ENCODE measurements around the gene MGAT4B. TPM values are rescaled to one million over a fixed set of nuclear protein-coding genes. Genes with fewer than 3 reads are reported as not detected.

MGAT4B gene
- total RNA-seq, 1 experiment from 2014 or later = 337 TPM

DNA sequence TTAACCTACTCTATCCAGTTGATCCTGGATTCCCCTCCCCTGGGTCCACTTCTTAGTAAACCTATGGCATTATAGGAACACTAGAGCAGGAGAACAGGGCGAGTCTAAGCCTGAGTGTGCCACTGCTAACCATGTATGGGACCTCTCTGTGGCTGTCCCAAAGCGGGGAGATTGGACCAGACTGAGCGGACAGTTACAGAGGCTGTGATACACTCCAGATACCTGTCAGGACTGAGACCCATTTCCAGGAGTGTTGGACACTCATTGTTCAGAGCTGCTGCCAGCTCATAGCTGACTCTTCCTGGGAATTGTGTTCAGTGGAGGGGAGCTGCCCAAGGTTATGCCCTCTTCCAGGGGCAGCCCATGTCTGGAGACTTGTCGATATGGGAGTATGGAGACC is 24.8 kb downstream of the MGAT4B start:
- no TSS peak for BruUV-seq (replicated peaks)
- no peaks in the 10 kb centered on the region for H3K9me2 ChIP-seq (ENCODE audit: insufficient read depth)
- CTCF ChIA-PET = no interaction called here

DNA sequence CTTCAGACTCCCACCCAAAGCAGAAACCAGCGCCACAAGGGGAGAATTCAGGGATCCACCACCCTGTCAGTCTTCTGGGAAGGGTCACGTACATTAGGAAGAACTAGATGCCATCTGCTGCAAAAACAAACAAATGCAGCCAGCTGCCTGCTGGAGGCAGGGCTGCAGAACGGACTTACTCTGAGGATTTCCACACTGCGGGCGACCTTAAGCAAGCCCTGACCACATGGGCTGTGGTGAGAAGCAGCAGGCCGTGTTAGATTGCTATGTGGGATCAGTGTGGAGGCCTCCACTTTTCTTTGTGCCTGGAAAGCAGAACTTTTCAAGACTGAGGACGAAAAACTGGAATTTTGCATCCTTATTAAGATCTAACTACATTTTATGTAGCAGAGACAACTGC is 26.3 kb downstream of the MGAT4B start:
- H3K9me3 ChIP-seq (ENCODE audit: insufficient read depth, low read depth) = no peaks in the 10 kb centered on the region
- no peaks in the 10 kb centered on the region for H4K20me1 ChIP-seq (ENCODE audit: insufficient read depth)
- H3K4me3 ChIP-seq = no peak overlapping the region
- H3K4me2 ChIP-seq = no peak overlapping the region
- H2AFZ ChIP-seq = no peak overlapping the region
- H3K9me2 ChIP-seq (ENCODE audit: insufficient read depth) = no peaks in the 10 kb centered on the region
- H3K4me1 ChIP-seq (replicated peaks; ENCODE audit: insufficient read depth) = no peaks in the 10 kb centered on the region
- TF ChIP-seq, protein P1, sequence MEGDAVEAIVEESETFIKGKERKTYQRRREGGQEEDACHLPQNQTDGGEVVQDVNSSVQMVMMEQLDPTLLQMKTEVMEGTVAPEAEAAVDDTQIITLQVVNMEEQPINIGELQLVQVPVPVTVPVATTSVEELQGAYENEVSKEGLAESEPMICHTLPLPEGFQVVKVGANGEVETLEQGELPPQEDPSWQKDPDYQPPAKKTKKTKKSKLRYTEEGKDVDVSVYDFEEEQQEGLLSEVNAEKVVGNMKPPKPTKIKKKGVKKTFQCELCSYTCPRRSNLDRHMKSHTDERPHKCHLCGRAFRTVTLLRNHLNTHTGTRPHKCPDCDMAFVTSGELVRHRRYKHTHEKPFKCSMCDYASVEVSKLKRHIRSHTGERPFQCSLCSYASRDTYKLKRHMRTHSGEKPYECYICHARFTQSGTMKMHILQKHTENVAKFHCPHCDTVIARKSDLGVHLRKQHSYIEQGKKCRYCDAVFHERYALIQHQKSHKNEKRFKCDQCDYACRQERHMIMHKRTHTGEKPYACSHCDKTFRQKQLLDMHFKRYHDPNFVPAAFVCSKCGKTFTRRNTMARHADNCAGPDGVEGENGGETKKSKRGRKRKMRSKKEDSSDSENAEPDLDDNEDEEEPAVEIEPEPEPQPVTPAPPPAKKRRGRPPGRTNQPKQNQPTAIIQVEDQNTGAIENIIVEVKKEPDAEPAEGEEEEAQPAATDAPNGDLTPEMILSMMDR (conservative IDR thresholded peaks at IDR 0.05) = no peak
- TF ChIP-seq EZH2 (IDR thresholded peaks at IDR 0.05; ENCODE audit: low read depth) = no peak
- H3K27ac ChIP-seq = no peak overlapping the region
- H3F3A ChIP-seq (ENCODE audit: insufficient read depth, low read depth) = peaks cover 4% of the 10 kb centered on the region; the same call in 1 of the 2 replicates
- no peaks in the 10 kb centered on the region for H3K79me2 ChIP-seq (ENCODE audit: low read depth)
- DNase-seq = no peak
- no peaks in the 10 kb centered on the region for H3K36me3 ChIP-seq (ENCODE audit: low read depth)
- CTCF ChIA-PET = no interaction called here
- POLR2A ChIA-PET (ENCODE audit: unreplicated experiment) = interaction anchor here (0.8 kb wide), 1 partner anchor 13 kb away, joined by 3 read pairs; the partner anchor contains the start of gene LTC4S
- intact Hi-C loops (cut with micrococcal nuclease; ENCODE audit: unreplicated experiment) = no loop called here
- H3K27me3 ChIP-seq (ENCODE audit: insufficient read depth, low read depth) = no peaks in the 10 kb centered on the region
- BruUV-seq (replicated peaks) = no TSS peak

More for the DNA sequence above, 24.8 kb downstream of the MGAT4B start:
- Histone ChIP-seq H3K4me3 (no peak overlapping the region), H3K4me1 (replicated peaks; ENCODE audit: insufficient read depth) (no peaks in the 10 kb centered on the region), H3K79me2 (ENCODE audit: low read depth) (no peaks in the 10 kb centered on the region), H3K27me3 (ENCODE audit: insufficient read depth, low read depth) (no peaks in the 10 kb centered on the region), H4K20me1 (ENCODE audit: insufficient read depth) (no peaks in the 10 kb centered on the region), H3K4me2 (no peak overlapping the region), H3F3A (ENCODE audit: insufficient read depth, low read depth) (peaks cover 4% of the 10 kb centered on the region; the same call in 1 of the 2 replicates), H3K9me3 (ENCODE audit: insufficient read depth, low read depth) (no peaks in the 10 kb centered on the region), H2AFZ (no peak overlapping the region), H3K36me3 (ENCODE audit: low read depth) (no peaks in the 10 kb centered on the region), H3K27ac (no peak overlapping the region)
- POLR2A ChIA-PET (ENCODE audit: unreplicated experiment) = no interaction called here
- TF ChIP-seq, protein P1 (conservative IDR thresholded peaks at IDR 0.05) = no peak
- no peak for TF ChIP-seq EZH2 (IDR thresholded peaks at IDR 0.05; ENCODE audit: low read depth)
- intact Hi-C loops (cut with micrococcal nuclease; ENCODE audit: unreplicated experiment) = no loop called here
- DNase-seq = no peak

DNA sequence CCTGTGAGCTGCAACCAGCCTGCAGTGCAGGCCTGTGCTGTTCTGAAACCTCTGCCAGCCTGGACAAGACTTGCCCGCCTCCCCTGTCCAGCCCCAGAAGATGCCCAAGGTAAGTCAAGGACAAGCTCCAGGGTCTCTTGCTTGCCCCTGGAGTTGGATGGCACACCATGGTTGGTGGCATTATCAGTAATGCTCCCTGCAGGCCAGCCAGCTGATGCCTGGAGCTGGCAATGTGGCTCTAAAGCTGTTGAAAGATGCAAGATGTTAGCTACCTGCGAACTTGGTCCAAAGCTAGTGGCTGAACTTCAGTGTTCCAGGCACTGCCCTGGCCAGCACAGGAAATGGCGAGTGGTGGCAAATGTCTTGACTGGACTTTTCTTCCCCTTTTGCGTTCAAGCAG is 26.8 kb downstream of the MGAT4B start:
- peaks cover 4% of the 10 kb centered on the region; the same call in 1 of the 2 replicates for H3F3A ChIP-seq (ENCODE audit: insufficient read depth, low read depth)
- no peaks in the 10 kb centered on the region for H3K9me3 ChIP-seq (ENCODE audit: insufficient read depth, low read depth)
- H4K20me1 ChIP-seq (ENCODE audit: insufficient read depth) = no peaks in the 10 kb centered on the region
- no peak overlapping the region for H3K4me3 ChIP-seq
- H3K79me2 ChIP-seq (ENCODE audit: low read depth) = no peaks in the 10 kb centered on the region
- intact Hi-C loops (cut with micrococcal nuclease; ENCODE audit: unreplicated experiment) = no loop called here
- no TSS peak for BruUV-seq (replicated peaks)
- H3K27ac ChIP-seq = no peak overlapping the region
- H3K9me2 ChIP-seq (ENCODE audit: insufficient read depth) = no peaks in the 10 kb centered on the region
- TF ChIP-seq, protein P1 (conservative IDR thresholded peaks at IDR 0.05) = no peak
- TF ChIP-seq EZH2 (IDR thresholded peaks at IDR 0.05; ENCODE audit: low read depth) = no peak
- no peaks in the 10 kb centered on the region for H3K4me1 ChIP-seq (replicated peaks; ENCODE audit: insufficient read depth)
- DNase-seq = no peak
- H3K36me3 ChIP-seq (ENCODE audit: low read depth) = no peaks in the 10 kb centered on the region
- no peaks in the 10 kb centered on the region for H3K27me3 ChIP-seq (ENCODE audit: insufficient read depth, low read depth)
- no peak overlapping the region for H3K4me2 ChIP-seq
- H2AFZ ChIP-seq = no peak overlapping the region
- ChIA-PET POLR2A (ENCODE audit: unreplicated experiment) (interaction anchor here (0.8 kb wide), 1 partner anchor 14 kb away, joined by 3 read pairs; the partner anchor contains the start of gene LTC4S), CTCF (no interaction called here)
